Central memory CD8-positive, alpha-beta T cell (primary cell): ENCODE data around the gene WDR46.

Experiments used
- ATAC-seq: fragments of 150-1000 bp; cut with Tn5 transposase; replicated peaks from 2 replicates; pipeline ENCODE4 v1.10.0; 2022; ENCODE audit warnings: mild to moderate bottlenecking, moderate FRiP score, moderate number of reproducible peaks; ENCODE audit not compliant: poor library complexity, severe bottlenecking; ENCODE audit errors: extremely low read depth
- DNase-seq, 2 donors: peaks; one replicate each; pipeline ENCODE4 v3.0.0; 2021; ENCODE audit warnings: low spot score in 2 of 2
- H3K27ac Mint-ChIP-seq: one replicate; pipeline ENCODE4 v1.8.0; 2022; ENCODE audit warnings: low read depth, mild to moderate bottlenecking, moderate library complexity, mixed read lengths
- H3K27me3 Mint-ChIP-seq: one replicate; pipeline ENCODE4 v1.8.0; 2022; ENCODE audit warnings: mixed read lengths
- H3K36me3 Mint-ChIP-seq: one replicate; pipeline ENCODE4 v1.8.0; 2022; ENCODE audit warnings: mild to moderate bottlenecking, moderate library complexity, mixed read lengths; ENCODE audit not compliant: insufficient read depth
- H3K4me1 Mint-ChIP-seq: one replicate; pipeline ENCODE4 v1.8.0; 2022; ENCODE audit warnings: mixed read lengths
- H3K4me3 Mint-ChIP-seq: one replicate; pipeline ENCODE4 v1.8.0; 2022; ENCODE audit warnings: mild to moderate bottlenecking, moderate library complexity, mixed read lengths
- H3K9me3 Mint-ChIP-seq: one replicate; pipeline ENCODE4 v1.8.0; 2022; ENCODE audit warnings: mixed read lengths

WDR46 gene, protein sequence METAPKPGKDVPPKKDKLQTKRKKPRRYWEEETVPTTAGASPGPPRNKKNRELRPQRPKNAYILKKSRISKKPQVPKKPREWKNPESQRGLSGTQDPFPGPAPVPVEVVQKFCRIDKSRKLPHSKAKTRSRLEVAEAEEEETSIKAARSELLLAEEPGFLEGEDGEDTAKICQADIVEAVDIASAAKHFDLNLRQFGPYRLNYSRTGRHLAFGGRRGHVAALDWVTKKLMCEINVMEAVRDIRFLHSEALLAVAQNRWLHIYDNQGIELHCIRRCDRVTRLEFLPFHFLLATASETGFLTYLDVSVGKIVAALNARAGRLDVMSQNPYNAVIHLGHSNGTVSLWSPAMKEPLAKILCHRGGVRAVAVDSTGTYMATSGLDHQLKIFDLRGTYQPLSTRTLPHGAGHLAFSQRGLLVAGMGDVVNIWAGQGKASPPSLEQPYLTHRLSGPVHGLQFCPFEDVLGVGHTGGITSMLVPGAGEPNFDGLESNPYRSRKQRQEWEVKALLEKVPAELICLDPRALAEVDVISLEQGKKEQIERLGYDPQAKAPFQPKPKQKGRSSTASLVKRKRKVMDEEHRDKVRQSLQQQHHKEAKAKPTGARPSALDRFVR

DNA sequence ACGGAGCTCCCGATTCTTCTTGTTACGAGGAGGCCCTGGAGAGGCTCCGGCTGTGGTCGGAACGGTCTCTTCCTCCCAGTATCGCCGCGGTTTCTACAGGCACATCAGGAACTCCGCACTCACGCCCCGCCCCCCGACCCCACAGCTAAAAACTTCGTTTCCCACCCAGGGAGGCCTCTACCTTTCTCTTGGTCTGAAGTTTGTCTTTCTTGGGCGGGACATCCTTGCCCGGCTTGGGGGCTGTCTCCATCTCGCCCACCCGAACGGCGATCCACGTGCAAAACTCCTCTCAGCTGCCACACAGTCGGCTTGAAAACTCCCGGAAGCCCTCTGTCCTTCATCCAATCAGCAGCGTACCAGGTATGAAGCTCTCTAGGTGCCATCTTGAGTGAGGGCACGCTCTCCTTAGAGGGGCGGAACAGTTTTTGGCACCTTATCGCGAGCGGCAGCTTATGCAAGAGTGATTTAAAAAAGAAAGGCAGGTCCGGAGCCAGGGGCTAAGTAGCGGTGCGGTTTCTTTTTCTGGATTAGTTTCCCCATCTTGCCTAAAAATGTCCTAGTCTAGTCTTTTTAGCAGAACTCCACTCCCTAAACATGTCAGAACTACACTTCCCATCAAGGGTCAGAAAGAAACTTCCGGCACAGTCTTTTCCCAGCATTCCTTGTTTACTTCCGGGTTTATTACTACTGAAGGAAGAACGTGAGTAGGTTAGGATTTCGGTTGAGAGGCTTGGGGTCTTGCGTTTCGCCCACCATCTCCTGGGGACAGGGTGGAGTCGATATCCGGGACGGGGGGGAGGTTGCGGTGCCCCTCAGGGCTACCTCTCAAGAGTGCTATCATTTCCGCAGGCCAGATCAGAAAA lies at the start of gene WDR46, which contains the start of gene PFDN6:
TSS of gene WDR46 (minus strand) at position 319 of the 863 bp plus-strand sequence. CDS start at position 250, 69 bp downstream.
TSS of gene PFDN6 (plus strand) at position 681 of the 863 bp plus-strand sequence. CDS start 256 bp downstream, outside the sequence.
- ATAC-seq (peak; percentile 97), DNase-seq (peak; percentile 69 to 76)
- peak within 1 kb of the TSS; percentile 92 for H3K27ac Mint-ChIP-seq
- H3K36me3 Mint-ChIP-seq, result peaks cover 27% of the 10 kb centered on the region
- H3K27me3 Mint-ChIP-seq, result no peaks in the 10 kb centered on the region
- no peaks in the 10 kb centered on the region for H3K9me3 Mint-ChIP-seq
- H3K4me1 Mint-ChIP-seq, result peaks cover 46% of the 10 kb centered on the region
- H3K4me3 Mint-ChIP-seq, result peak within 1 kb of the TSS; percentile 94

DNA sequence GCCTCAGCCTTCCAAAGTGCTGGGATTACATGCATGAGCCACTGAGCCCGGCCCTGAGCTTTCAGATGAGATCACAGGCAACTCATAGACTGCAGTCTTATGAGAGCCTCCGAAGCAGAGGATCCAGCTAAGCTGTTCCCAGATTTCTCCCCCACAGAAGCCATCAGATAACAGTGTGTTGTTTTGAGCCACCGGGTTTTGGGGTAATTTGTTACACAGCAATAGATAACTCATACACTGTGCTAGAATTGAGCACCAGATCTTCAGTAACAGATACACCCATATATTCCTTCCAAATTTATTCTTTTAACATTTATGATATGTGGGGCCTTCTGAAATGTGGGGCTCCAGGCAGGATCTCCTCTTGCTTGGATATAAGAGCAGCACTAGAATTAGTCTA lies 47.5 kb upstream of the WDR46 start:
- Mint-ChIP-seq H3K27ac (no peak overlapping the region), H3K36me3 (no peaks in the 10 kb centered on the region), H3K4me3 (no peak overlapping the region), H3K9me3 (no peaks in the 10 kb centered on the region), H3K4me1 (peaks cover 6% of the 10 kb centered on the region), H3K27me3 (no peaks in the 10 kb centered on the region)
- ATAC-seq (no peak), DNase-seq (no peak)

- Mint-ChIP-seq H3K36me3 (no peaks in the 10 kb centered on the region), H3K4me3 (no peak overlapping the region), H3K27ac (no peak overlapping the region), H3K27me3 (no peaks in the 10 kb centered on the region), H3K4me1 (peaks cover 6% of the 10 kb centered on the region), H3K9me3 (no peaks in the 10 kb centered on the region)
- DNase-seq (no peak), ATAC-seq (no peak)
Measured at GRCh38 chr6:33335916-33336315, 46.9 kb upstream of the WDR46 start.

GRCh38 chr6:33333666-33334065 lies 44.6 kb upstream of the WDR46 start:
- no peak overlapping the region for H3K4me3 Mint-ChIP-seq
- no peak for DNase-seq
- no peaks in the 10 kb centered on the region for H3K36me3 Mint-ChIP-seq
- no peaks in the 10 kb centered on the region for H3K27me3 Mint-ChIP-seq
- no peak overlapping the region for H3K27ac Mint-ChIP-seq
- H3K9me3 Mint-ChIP-seq, result no peaks in the 10 kb centered on the region
- peaks cover 6% of the 10 kb centered on the region for H3K4me1 Mint-ChIP-seq
- no peak for ATAC-seq

- ATAC-seq, result no peak
Measured at GRCh38 chr6:33330736-33331135, 41.7 kb upstream of the WDR46 start.

DNA sequence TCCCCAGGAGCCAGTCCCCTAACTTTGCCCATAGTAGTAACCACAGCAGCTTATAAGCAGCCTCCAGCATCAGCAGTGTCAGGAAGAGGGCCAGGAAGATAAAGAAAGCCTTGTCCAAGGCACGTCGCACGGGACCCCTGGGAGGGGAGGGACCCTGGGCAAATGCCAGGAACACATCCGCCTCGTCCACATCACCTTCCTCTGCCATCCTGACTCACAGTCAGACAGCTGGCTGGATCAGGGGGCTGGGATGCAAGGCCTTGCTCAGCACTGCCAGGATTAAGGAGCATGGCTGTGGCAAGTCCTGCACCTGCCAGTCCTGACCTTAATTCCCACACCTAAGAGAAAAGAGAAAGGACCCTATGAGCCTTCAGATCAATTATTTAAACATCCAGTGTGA lies 40.0 kb upstream of the WDR46 start:
- DNase-seq (no peak), ATAC-seq (no peak)
- H3K9me3 Mint-ChIP-seq, result no peaks in the 10 kb centered on the region
- no peaks in the 10 kb centered on the region for H3K36me3 Mint-ChIP-seq
- H3K4me3 Mint-ChIP-seq, result no peak overlapping the region
- H3K27me3 Mint-ChIP-seq, result no peaks in the 10 kb centered on the region
- peaks cover 4% of the 10 kb centered on the region for H3K4me1 Mint-ChIP-seq
- no peak overlapping the region for H3K27ac Mint-ChIP-seq

More at GRCh38 chr6:33330736-33331135, 41.7 kb upstream of the WDR46 start:
- Mint-ChIP-seq H3K4me3 (no peak overlapping the region), H3K9me3 (no peaks in the 10 kb centered on the region), H3K4me1 (peaks cover 6% of the 10 kb centered on the region), H3K36me3 (no peaks in the 10 kb centered on the region), H3K27me3 (no peaks in the 10 kb centered on the region), H3K27ac (no peak overlapping the region)
- DNase-seq, result no peak

DNA sequence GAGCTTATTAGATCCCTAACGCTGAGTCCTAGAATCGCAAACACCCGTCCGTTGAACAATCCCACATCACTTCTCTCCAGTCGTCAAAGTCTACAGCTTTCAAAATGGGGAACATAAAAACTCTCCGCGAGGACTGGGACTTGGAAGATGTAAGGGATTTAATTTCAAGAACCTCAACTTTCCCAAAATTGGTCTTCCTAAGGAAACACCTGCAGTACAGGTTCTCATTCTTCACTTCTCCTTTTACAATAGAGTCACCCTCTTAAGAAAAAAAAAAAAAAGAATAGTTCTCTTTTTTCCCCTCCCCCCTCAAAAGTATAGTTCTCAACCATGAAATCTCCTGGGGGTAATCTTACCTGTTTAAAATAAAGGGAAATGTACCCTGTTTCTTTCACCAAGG lies 35.1 kb upstream of the WDR46 start:
- DNase-seq, result no peak

DNA sequence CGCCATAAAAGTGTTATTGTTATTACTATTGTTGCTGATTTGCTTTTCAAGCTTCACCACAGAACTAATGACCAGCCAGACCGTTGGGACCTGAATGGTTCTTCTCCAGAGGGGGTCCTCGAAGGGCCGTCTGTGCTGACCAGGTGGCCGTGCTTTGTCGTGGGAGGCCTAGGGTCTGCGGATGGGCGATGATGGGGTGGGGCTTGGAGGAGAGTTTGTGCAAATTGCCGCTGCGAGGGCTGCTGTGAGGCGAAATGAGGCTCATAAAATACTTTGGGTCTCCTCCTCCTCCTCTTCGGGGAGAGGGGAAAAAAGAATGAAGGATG lies 34.5 kb upstream of the WDR46 start:
- Mint-ChIP-seq H3K27ac (peak overlapping the region; percentile 92), H3K36me3 (peaks cover 32% of the 10 kb centered on the region), H3K4me3 (peak overlapping the region; percentile 95), H3K4me1 (peaks cover 57% of the 10 kb centered on the region), H3K9me3 (no peaks in the 10 kb centered on the region), H3K27me3 (no peaks in the 10 kb centered on the region)
- ATAC-seq (no peak), DNase-seq (no peak)

More for the DNA sequence above, 35.1 kb upstream of the WDR46 start:
- H3K36me3 Mint-ChIP-seq, result peaks cover 28% of the 10 kb centered on the region
- H3K4me3 Mint-ChIP-seq, result peak overlapping the region; percentile 95
- peaks cover 52% of the 10 kb centered on the region for H3K4me1 Mint-ChIP-seq
- H3K27me3 Mint-ChIP-seq, result no peaks in the 10 kb centered on the region
- H3K9me3 Mint-ChIP-seq, result no peaks in the 10 kb centered on the region
- no peak for ATAC-seq
- H3K27ac Mint-ChIP-seq, result peak overlapping the region; percentile 92

DNA sequence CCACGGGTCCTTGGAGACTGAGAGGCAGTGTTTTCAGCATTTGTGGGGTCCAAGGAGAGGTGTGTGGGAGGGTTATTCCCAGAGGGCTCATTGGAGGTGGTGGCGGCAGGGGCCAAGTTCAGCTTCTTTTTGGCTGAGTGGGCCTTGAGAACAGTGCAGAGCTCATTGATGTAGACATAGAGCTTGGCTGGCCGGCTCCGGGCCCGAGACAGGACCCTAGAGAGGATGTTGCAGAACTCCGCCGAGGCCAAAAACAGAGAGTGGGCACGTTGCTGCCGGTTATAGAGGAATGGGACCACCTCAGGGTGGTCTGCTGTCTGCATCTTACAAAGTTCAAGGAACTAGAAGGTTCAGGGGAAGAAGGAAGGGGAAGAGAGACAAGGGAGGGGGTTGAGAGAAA lies 32.2 kb upstream of the WDR46 start:
- DNase-seq, result no peak
- Mint-ChIP-seq H3K4me3 (peak overlapping the region; percentile 95), H3K27me3 (no peaks in the 10 kb centered on the region)

DNA sequence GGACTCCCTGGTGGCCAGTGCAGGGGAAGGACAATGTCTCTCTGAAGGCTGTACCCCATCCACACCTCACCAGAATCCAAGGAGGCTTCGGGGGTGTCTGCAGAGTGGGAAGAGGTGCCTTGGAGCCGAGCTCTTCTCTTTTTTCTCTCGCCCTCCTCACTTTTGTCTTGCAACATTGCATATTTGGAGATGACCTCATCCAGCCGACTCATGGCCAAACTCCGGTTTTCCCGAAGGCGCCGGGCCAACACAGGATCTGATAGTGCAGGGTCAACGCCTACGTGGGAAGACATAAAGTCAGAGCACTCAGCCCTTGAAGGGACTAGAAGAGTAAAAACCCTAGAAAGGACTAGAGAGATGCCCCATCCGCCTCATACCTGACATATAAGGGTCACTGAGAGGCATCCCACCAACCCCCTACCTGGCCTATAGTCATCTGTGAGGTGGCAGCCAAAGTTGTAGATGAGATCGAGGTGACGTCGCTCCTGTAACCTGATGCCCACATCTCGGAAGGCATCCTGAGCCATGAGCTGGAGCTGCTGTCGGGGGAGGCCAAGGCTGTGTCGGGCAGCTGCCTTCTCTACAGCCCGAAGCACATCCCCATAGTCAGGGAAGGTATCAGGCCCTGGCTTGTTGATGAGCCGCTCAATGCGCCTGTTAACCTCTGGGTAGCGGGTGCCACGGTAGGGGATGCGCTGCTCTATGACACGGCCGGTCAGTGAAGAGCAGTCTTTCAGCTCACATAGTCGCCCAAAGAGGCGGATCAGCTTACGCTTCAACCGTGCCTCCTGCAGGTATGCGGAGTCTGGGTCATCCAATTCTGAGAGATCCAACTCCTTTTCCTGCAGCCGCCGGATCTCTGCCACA lies 31.5 kb upstream of the WDR46 start:
- H3K27me3 Mint-ChIP-seq, result no peaks in the 10 kb centered on the region
- peaks cover 45% of the 10 kb centered on the region for H3K36me3 Mint-ChIP-seq
- ATAC-seq, result no peak
- H3K9me3 Mint-ChIP-seq, result no peaks in the 10 kb centered on the region
- peaks cover 84% of the 10 kb centered on the region for H3K4me1 Mint-ChIP-seq
- peak overlapping the region; percentile 53 for H3K27ac Mint-ChIP-seq
- DNase-seq, result no peak
- peak overlapping the region; percentile 95 for H3K4me3 Mint-ChIP-seq

More for the DNA sequence above, 32.2 kb upstream of the WDR46 start:
- peak overlapping the region; percentile 53 for H3K27ac Mint-ChIP-seq
- ATAC-seq, result no peak
- H3K9me3 Mint-ChIP-seq, result no peaks in the 10 kb centered on the region
- peaks cover 77% of the 10 kb centered on the region for H3K4me1 Mint-ChIP-seq
- peaks cover 43% of the 10 kb centered on the region for H3K36me3 Mint-ChIP-seq

- Mint-ChIP-seq H3K36me3 (peaks cover 45% of the 10 kb centered on the region), H3K9me3 (no peaks in the 10 kb centered on the region), H3K4me3 (peak overlapping the region; percentile 95), H3K4me1 (peaks cover 88% of the 10 kb centered on the region), H3K27ac (peak overlapping the region; percentile 29), H3K27me3 (no peaks in the 10 kb centered on the region)
- no peak for ATAC-seq
- no peak for DNase-seq
Measured at GRCh38 chr6:33319939-33320314, 30.9 kb upstream of the WDR46 start.
